Effector CD4-positive, alpha-beta T cell (primary cell): ENCODE results near the gene SAMD11.

Experiments
- DNase-seq: peaks from one replicate; pipeline ENCODE4 v3.0.0-alpha.2; 2020

Gene SAMD11

GRCh38 chr1:932776-933602, 9.3 kb downstream of the SAMD11 start:
- no peak for DNase-seq

- no peak for DNase-seq
These were observed 9.8 kb downstream of the SAMD11 start for GRCh38 chr1:933603-933940.

- DNase-seq, result no peak
These were observed 11.4 kb downstream of the SAMD11 start for GRCh38 chr1:934991-935750.

- DNase-seq, result no peak
These were observed 12.1 kb downstream of the SAMD11 start for GRCh38 chr1:935751-936231.

- DNase-seq, result no peak
These were observed 12.9 kb downstream of the SAMD11 start for GRCh38 chr1:936348-937264.

GRCh38 chr1:937521-937920, 13.8 kb downstream of the SAMD11 start:
- DNase-seq, result no peak

GRCh38 chr1:938088-938683, 14.5 kb downstream of the SAMD11 start:
- no peak for DNase-seq

- no peak for DNase-seq
These were observed 15.2 kb downstream of the SAMD11 start for GRCh38 chr1:938711-939489.

GRCh38 chr1:939511-940106, 15.9 kb downstream of the SAMD11 start:
- no peak for DNase-seq

- no peak for DNase-seq
These were observed 16.6 kb downstream of the SAMD11 start for GRCh38 chr1:940107-941014.

- DNase-seq, result no peak
These were observed 17.4 kb downstream of the SAMD11 start for GRCh38 chr1:941015-941587.

GRCh38 chr1:941588-942383, 18.1 kb downstream of the SAMD11 start:
- no peak for DNase-seq

- DNase-seq, result no peak
These were observed 18.7 kb downstream of the SAMD11 start for GRCh38 chr1:942411-942821.

- DNase-seq, result no peak
These were observed 19.3 kb downstream of the SAMD11 start for GRCh38 chr1:942864-943533.

GRCh38 chr1:943545-944340, 20.0 kb downstream of the SAMD11 start:
- DNase-seq, result no peak

- no peak for DNase-seq
These were observed 20.9 kb downstream of the SAMD11 start for GRCh38 chr1:944341-945325.
